Left kidney (tissue), 8 donors: Measurements from ENCODE around the gene MB. TPM values are rescaled to one million over a fixed set of nuclear protein-coding genes. Genes with fewer than 3 reads are reported as not detected.
"Not testable (repeated sequence)": the region's sequence is repeated elsewhere in the genome, so short reads cannot be mapped to it uniquely, and the experiment has no call there.

Experiments used
- DNase-seq: peaks from one replicate; pipeline ENCODE4 v3.0.0-alpha.2; 2013
- long read RNA-seq, 8 donors: transcript quantifications; one replicate each; lab custom pipeline, GENCODE V29; 2026
- polyA plus RNA-seq: library from polyadenylated mRNA; unstranded; fragments of 120-200 nt; gene quantifications from one replicate; pipeline ENCODE4 v1.2.1, GENCODE V29; 2013; ENCODE audit not compliant: insufficient read length

MB gene
- polyA plus RNA-seq, result not detected
- long read RNA-seq, donor 1, partial matches to known transcripts, result 0 of 1 reads
- long read RNA-seq, donor 1, other reads (novel, unspliced or antisense), result 0 of 1 reads
- long read RNA-seq, donor 2, result 0 reads
- long read RNA-seq, donor 3, result 0 reads
- long read RNA-seq, donor 4, result 0 reads
- long read RNA-seq, donor 5, result 0 reads
- long read RNA-seq, donor 6, result 0 reads
- long read RNA-seq, donor 7, result 0 reads
- long read RNA-seq, donor 8, partial matches to known transcripts, result 0 of 3 reads
- long read RNA-seq, donor 8, other reads (novel, unspliced or antisense), result 0 of 3 reads

DNA sequence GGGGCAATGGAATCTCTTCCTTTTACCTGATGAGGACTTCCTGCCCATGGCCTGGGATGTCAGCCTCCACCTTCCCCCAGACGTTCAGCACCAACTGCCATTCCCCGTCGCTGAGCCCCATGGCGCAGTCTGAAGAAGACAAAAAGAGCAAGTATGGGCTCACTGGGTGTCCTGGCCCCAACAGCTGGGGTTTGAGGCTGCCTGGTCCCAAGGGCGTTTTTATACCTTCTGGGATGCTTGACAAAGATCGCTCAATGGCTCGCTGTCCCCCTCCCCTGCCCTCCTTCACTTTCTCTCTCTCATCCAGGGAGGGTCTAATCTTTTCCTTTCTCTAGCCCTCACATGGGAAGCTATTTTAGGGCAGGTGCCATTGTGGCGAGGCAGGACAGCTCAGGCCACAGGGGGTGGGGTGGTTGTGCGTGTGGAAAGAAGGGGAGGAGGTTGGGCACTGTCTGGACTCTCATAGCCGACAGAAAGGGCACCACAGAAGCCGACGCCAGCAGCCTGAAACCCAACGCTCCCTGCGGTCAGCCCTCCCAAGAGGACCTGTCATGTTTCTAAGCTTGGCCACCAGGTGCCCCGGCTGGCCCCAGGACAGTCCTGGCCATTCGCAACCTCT lies at the start of gene MB:
Gene MB (minus strand): TSS at position 193 of the 619 bp plus-strand sequence. CDS start 72 bp downstream, at position 121.
- DNase-seq, result no peak

DNA sequence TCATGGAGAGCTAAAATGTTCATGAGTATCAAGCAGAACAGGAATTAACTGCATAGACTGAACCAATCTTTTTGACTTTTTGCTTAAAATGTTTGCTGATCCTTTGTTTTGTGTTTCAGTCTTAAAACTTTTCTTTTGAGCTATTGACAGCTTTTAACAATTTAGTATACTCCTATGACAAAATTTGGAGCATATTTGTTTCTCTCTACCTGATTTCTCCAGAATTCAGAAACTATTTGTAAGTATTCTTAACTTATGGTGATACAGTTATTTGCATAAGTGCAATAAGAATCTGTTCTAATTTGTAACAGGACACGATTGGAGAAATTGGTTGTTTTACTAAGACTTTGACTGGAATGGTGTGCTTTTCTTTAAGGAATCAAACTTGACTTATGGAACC lies 49.6 kb upstream of the MB start:
- DNase-seq, result not testable (repeated sequence)

DNA sequence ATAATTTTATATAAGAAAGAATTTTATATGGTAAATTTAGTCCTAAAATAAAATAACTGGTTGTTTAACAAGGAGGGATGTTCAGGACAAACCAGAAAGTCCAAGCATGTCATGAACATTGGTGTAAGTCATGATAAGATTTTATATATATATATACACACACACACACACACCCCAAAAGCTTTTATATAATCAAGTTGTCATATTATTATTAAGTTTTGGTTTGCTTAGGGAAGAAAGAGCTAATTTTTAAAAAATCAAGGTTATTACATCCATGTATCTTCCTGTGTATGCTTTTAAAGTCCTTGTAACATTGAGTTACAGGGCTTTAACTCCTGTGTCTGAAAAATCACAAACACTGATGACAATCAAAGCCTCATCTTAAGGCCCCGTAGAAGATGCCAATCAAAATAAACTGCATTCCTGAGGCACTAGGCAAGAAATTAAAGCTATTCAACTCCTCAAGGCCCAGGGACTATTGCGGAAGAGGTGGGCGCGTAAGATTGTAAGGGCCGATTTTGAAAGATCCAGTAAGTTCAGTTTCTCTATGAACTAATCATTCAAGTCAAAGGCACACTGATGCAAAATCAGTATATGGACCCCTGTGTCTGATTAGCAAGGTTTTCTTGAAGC lies 47.9 kb upstream of the MB start:
- DNase-seq, result no peak

DNA sequence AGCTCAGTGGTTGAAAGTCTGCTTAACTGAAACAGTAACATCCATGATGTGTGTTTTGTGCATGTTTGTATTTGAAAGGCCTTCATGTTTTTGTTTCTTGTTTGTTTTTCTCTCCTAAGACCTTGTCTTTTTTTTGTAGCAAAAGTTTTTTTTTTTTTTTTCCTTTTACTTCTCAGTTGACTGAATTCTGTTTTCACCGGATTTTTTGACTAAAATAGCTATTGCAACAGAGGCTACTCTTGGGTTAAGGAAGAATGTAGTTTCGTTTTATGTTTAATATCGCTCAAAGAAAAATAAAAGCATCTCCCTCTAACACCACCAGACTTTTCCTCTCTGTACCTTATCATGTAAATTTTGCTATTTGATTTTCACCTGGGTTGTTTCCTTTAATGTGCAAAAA lies 46.2 kb upstream of the MB start:
- no peak for DNase-seq

DNA sequence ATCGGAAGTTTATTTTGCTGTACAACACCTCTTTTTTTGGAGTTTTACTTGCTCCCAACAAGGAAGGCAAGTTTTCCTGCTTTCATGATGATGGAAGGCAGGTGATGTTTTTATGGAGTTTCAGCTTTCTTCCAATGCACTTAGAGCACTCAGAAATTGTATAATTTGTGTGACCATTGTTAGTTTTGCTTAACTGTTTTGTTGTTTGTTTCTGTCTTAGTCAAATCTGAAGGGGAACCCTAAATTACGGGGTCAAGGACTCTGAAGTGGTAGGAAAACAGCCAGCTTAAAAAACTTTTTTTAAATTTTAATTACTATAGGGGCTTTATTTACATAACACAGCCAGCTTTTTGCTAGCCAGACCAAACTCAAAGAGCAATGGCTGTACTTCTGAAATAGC lies 45.8 kb upstream of the MB start:
- no peak for DNase-seq

DNA sequence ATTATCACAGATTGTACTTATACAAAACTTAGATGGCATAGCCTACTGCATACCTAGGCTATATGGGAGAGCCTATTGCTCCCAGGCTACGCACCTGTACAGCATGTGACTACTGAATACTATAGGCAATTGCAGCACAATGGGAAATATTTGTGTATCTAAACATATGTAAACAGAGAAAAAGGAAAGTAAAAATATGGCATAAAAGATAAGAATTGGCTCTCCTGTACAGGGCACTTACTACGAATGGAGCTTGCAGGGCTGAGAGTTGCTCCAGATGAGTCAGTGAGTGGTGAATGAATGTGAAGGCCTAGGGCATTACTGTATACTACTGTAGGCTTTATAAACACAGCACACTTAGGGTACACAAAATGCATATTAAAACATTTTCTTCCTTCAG lies 44.3 kb upstream of the MB start:
- DNase-seq, result no peak

DNA sequence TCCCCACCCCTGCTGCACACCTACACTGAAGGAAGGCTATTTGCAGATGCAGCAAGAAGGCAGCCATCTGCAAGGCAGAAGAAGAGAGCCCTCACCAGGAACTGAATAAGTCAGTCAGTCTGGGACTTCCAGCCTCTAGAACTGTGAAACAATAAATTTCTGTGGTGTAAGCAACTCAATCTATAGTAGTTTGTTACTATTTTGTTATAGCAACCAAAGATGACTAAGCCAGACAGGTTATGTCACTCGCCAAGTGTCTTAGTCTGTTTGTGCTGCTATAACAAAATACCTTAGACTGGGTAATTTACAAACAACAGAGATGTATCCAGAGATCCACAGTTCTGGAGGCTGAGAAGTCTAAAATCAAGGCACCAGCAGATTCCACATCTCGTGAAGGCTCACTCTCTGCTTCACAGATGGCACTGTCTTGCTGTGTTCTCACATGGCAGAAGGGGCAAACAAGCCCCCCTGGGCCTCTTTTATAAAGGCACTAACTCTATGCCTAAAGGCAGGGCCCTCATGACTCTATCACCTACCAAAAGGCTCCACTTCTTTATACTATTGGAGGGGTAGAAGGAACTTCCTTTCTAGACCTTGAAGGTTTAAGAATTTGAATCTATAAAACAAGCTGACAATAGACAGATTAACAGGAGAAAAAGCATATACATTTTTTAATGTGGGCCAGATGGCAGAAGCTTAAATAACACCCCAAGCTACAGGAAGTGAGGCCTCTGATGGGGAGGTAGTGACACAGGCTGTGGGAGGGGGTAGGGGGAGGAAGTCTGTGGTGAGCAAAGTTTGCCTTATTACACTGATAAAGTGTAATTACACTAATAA lies 43.4 kb upstream of the MB start:
- no peak for DNase-seq

DNA sequence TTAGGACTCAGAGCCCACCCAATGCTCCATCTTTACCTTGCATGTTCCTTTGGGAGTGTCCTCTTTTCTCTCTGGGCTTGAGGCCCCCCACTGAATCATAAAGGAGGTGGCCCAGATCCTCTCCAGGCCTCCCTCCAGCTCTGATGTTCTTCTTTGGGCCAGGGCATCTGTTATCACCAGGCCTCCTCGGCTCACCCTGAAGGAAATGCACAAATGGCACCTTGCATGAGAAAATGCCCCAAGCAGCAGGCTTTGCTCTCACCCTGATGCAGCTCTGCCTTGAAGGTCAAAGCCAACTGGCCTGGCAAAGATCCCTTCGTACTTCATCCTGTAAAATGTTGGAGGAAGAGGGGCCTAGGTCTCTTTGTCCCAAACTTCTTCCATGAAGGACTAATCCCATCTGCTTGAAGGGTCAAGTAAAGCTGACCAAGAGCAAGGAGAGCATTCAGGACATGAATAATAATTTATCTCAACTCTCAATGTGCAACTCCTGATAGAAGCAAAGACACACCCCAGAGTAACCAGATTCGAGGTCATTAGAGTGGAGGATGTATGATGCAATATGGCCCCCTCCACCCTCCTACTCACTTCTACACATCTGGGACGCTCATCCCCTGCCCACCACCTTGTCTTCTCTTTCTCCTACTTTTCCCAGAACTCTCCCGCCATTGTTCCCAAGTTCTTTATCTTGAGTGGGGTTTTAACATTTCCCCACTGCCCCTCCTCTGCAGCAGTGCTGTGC lies 40.6 kb upstream of the MB start:
- DNase-seq, result no peak

DNA sequence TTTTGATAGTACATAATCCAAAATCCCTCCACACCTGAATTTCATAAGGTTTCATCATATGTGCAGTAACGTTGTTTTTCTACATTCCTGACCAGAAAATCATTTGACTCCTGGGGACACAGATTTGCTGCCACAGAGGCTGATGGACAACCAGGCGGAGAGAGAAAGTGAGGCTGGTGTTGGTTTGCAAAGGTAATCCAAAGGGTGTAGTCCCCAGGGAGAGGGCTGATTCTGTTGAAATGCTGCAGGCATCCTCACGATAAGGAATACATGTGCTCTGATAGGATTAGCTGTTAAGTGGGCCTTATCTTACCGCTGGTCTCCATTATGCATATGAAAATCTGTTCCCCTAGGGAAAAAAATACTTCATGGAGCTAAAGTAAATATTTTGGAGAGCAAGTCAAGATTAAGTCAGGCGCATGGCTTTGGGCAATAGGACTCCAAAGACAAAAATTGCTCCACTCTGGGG lies 39.2 kb upstream of the MB start:
- DNase-seq, result no peak

DNA sequence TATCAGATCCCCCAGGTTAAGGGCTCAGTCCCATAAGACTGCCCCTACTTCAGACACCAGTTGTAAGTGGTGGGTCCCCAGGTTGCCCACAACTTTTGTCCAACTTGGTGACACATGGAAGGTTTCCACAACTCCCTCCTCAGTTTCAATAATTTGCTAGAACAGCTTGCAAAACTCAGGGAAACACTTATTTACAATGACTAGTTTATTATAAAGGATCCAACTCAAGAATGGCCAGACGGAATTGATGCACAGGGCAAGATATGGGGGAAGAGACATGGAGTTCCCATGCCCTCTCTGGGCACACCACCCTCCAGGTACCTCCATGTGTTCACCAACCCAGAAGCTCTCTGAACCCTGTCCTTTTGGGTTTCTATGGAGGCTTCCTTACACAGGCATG lies 36.7 kb upstream of the MB start:
- no peak for DNase-seq

DNA sequence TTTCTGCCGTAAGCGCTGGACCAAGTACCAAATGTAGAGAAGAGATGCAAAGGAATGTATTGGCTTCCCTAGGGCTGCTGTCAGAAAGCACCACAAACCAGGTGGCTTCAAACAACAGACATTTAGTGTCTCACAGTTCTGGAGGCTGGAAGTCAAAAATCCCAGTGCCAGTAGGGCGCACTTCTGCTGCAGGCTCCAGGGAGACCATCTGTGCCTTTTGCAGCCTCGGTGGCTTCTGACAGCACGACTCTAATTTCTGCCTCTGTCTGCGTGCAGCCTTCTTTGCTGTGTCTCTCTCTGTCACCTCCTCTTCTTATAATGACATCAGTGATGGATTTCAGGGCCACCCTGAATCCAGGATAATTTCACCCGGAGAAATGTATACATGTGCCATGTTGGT lies 34.0 kb upstream of the MB start:
- DNase-seq, result no peak

DNA sequence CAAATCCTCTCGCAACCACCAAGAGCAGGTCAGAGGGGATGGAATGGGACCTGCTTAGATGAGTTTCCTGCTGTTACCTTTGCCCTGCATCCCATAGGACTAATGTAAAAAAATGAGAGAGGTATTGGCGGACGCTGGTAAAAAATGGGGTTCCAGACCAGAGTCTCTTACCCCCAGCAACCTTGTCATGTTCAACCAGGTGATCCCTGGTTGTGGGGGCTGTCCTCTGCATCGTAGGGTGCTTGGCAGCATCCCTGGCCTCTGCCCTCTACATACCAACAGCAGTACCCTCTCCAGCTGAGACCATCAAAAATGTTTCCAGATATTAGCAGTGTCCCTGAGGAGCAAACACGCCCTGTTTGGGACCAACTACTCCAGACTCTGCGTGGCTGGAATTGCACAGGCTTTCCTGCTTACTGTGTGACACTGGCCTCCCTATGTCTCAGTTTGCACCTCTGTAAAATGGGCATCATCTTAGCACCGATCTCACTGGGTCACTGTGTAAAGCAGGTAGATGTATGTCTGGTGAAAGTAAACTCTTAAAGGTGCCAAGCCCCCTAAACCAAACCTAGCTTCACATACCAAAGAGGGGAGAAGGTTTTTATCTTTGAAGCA lies 32.6 kb upstream of the MB start:
- DNase-seq, result no peak

DNA sequence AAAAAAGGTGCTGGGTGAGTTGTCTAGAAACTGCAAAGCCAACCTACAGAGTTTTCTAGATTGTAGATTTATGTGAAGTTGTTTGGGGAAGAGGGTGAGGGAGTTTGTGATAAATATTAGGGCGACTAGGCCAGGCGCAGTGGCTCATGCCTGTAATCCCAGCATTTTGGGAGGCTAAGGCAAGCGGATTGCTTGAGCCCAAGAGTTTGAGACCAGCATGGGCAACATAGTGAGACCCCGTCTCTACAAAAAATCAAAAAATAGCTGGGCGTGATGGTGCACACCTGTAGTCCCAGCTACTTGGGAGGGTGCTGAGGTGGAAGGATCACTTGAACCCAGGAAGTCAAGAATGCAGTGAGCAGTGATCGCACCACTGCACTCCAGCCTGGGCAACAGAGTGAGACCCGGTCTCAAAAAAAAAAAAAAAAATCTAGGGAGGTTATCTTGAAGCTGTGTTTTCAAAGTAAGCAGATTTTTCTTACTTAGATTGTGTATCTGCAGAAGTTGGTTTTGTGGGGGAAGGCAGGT lies 32.0 kb upstream of the MB start:
- DNase-seq, result no peak

DNA sequence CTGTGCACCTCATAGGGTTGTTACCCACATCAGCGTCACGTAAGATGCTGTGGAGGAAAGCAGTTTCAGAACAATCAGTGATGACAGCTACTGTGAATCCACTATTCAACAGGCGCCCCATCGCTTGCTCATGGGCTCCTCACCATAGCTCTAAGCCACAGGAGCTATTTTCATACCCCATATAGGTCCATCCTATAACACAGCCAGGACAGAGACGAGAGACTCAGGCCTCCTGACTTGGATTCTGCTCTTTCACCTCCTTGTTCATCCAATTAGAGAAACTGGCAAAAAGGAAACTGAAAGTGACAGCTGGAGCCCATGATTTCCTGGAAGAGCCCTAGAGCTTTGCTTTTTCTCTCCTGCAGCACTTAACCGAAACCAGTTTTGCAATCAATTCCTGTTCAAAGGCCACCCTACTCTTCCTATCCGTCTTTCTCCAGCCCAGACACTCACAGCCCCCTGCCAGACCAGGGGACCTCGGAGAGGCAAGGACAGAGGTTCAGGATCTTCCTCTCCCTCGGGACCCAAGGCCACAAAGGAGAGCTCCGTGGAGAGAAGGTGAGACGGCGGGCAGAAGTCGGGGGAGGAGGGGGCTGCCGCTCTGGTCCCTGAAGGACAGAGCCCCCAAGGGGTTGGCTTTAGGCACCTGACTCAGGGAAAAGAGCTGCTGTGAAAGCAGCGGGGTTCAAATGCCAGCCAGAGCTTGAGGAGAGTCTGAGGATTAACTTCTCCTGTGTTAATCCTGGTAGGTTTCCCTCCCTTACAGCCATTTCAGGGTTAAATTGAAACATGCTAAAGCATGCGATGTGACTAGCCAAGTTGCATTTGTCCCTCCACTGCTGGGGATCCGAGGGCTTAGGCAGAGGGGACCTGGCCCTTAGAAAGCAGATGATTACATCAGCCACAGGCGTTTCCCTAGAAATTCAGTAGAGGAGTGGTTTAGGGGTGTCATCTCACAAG lies 31.2 kb upstream of the MB start, which contains the start of gene APOL6:
Gene APOL6 (plus strand): TSS at position 381 of the 960 bp plus-strand sequence. CDS start 7,980 bp downstream, outside the sequence.
- DNase-seq, result no peak

DNA sequence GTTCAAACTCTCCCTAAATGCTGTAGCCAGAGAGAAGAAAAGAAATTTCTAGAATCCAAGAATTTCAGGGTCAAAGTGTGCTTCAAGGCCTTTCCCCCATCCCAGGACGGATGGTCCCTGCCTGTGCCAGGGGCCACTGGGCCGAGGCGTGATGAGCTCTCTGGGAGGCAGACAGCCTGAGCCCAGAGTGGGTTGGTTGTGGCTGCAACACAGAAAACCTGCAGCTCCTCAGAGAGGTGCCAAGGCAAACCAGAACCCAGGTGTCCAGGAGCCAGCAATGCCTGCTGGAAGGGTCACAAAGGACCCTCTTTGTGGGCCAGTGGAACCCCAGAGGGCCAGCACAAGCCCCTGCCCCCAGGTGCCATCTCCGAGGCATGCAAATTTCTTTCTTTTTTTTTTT lies 28.5 kb upstream of the MB start:
- DNase-seq, result no peak

DNA sequence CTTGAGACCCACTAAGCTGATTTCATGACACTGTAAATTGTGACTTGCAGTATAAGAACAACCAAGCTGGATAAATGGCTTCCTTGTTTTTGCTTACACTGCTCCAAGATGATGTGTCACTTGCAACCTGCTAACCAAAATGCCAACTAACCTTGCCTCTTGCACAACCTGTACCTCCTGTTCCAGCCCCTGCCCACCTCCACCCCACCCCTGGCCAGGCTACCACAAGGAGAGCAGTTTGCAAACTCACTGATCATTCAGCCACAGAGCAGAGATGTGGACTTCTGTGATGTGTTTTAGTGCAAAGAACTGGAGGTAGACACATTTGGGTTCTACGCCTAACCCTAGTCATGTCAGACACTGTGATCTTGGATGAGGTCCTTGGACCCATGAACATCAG lies 26.9 kb upstream of the MB start:
- DNase-seq, result no peak

DNA sequence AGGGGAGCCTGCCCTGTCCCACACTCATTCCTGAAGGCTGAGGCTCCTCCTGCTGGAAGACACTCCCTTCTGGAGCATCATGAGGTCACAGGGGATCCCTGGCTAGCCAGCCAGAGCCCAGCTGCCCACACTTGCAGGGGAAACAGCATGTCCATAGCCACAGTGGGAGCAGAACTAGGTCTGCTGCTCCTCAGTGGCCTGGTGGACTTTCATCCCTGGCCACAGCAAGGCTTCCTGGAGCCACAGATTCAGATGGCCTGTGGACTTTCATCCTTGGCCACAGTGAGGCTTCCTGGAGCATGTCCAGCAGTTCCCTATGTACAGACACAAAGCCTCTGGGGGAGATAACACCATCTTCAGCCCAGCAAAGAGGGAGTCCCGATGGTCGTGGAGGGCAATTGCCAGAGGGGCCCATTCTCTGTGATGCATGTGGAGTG lies 25.2 kb upstream of the MB start:
- DNase-seq, result no peak

DNA sequence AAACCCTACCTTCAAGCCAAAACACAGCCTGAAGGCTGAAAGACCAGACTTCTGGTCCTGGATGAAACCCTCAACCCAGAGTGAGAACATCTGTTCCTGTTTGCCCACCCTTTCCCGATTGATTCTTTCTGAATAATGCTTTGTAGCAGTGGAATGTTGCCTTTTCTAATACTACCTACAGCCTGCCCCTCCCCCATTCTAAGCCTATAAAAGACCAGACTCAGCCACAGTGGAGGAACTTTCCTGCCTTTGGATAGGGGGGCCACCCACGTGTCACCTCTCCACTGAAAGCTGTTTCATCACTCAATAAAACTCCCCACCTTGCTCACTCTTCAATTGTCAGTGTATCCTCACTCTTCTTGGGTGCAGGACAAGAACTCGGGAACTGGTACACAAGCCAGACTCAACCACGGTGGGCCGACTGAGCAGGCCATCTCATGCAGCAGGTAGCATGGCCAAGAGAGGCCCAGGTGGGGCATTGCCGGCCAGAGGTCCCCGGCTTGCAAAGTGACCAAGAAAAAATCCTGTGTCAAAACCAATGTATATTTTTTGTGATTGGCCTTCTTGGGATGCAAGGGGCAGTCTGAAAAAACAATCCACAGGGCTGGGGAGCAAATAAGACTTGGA lies 24.5 kb upstream of the MB start:
- no peak for DNase-seq

DNA sequence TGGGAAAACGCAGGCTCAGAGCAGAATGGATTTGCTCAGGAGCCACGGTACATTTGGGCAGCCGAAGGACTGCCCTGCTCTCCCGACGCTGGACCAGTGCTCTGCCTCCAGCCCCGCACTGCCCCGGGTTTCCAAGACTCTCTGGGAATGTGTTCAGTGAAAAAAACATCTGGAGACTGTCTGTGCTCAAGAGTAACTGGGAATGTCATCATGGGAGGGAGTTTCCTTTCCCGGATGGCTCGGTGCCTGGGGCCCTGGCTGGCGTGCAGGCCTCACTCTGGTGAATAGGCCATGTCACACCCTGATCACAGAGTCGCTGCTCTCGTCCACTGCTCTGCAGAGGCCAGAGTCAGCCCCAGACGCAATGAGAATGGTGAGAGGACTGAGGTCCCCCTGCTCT lies 21.3 kb upstream of the MB start:
- no peak for DNase-seq
